ENCODE results near the gene ADK. TPM values are rescaled to one million over a fixed set of nuclear protein-coding genes. Genes with fewer than 3 reads are reported as not detected.

The ADK gene
- total and polyA plus RNA-seq, 2 of the 4 experiments (the other 2 are of a cell fraction): 30.6 to 40.9 TPM

- Histone ChIP-seq H4K8ac (ENCODE audit: low read depth in 2 of 2, low read length in 2 of 2) (no peak overlapping the region), H3K9me3 (ENCODE audit: control insufficient read depth, insufficient read depth, low read length) (no peaks in the 10 kb centered on the region), H2AK5ac (ENCODE audit: low read depth, low read length) (no peak overlapping the region), H3K9ac (ENCODE audit: low read depth, low read length) (no peak overlapping the region), H2BK120ac (ENCODE audit: low read depth, low read length) (no peak overlapping the region), H2BK15ac (ENCODE audit: low read depth, low read length) (no peak overlapping the region), H4K20me1 (ENCODE audit: insufficient read depth, low read length) (no peaks in the 10 kb centered on the region), H3K27ac (ENCODE audit: insufficient read depth, low read length) (no peak overlapping the region), H3K18ac (ENCODE audit: low read depth, low read length) (no peak overlapping the region), H3K23ac (ENCODE audit: low read depth, low read length) (no peak overlapping the region), H3K4ac (ENCODE audit: low read depth, low read length) (no peak overlapping the region), H3K14ac (replicated peaks; ENCODE audit: low read depth, low read length) (no peak overlapping the region), H3K56ac (ENCODE audit: extremely low read depth, insufficient read depth, low read length) (no peak overlapping the region), H3K9me1 (ENCODE audit: insufficient read depth, low read length) (peaks cover 3% of the 10 kb centered on the region; the same call in 1 of the 2 replicates), H2AFZ (replicated peaks; ENCODE audit: low read length, poor library complexity) (no peak overlapping the region), H2AK9ac (replicated peaks; ENCODE audit: low read depth, low read length, poor library complexity) (no peak overlapping the region), H3K4me1 (ENCODE audit: control insufficient read depth, insufficient read depth, low read length) (no peaks in the 10 kb centered on the region), H3K27me3 (ENCODE audit: control insufficient read depth, insufficient read depth, low read length) (no peaks in the 10 kb centered on the region), H3K4me3 (ENCODE audit: insufficient read depth, low read depth, low read length) (no peak overlapping the region), H3K4me2 (ENCODE audit: low read depth, low read length) (no peak overlapping the region), H4K5ac (ENCODE audit: low read depth, low read length) (no peak overlapping the region), H3K36me3 (ENCODE audit: control insufficient read depth, insufficient read depth, low read length) (peaks cover 1% of the 10 kb centered on the region; the same call in 1 of the 2 replicates), H2BK5ac (ENCODE audit: low read depth, low read length, poor library complexity, severe bottlenecking) (no peak overlapping the region), H3K79me1 (ENCODE audit: low read depth in 1 of 2, low read length in 2 of 2) (peaks cover 11 to 32% of the 10 kb centered on the region in 2 experiments), H2BK20ac (ENCODE audit: low read depth, low read length) (no peak overlapping the region), H4K91ac (ENCODE audit: insufficient read depth, low read depth, low read length) (no peak overlapping the region)
- ATAC-seq (ENCODE audit: low read depth) (peak; percentile 77), DNase-seq (peak; percentile 51)
- ChIA-PET CTCF (interaction anchor here (0.6 to 2.2 kb wide), 9 partner anchors 10 to 908 kb away, joined by 3 to 7 read pairs (median 3); no protein-coding TSS in a partner anchor), POLR2A (ENCODE audit: unreplicated experiment) (no interaction called here)
- dilution Hi-C loops (cut with HindIII; ENCODE audit: low sequenced_read_pairs, unreplicated experiment): no loop called here
- in situ Hi-C loops (cut with MboI; ENCODE audit: low sequenced_read_pairs): no loop called here
- 0 out of 2 replicates have a peak, but pooled peaks have one; percentile 12 for TF ChIP-seq CEBPB (IDR thresholded peaks at IDR 0.05; ENCODE audit: low read depth, low read length)
- TF ChIP-seq MXI1 (IDR thresholded peaks at IDR 0.05; ENCODE audit: borderline replicate concordance, low read depth, low read length): no peak
- peak; percentile 70 for TF ChIP-seq RAD21 (IDR thresholded peaks at IDR 0.05; ENCODE audit: low read length)
- no peak for TF ChIP-seq NFE2L2 (IDR thresholded peaks at IDR 0.05; ENCODE audit: low read depth, low read length)
- TF ChIP-seq MAFK (IDR thresholded peaks at IDR 0.05; ENCODE audit: low read depth, low read length): no peak
- TF ChIP-seq POLR2A (IDR thresholded peaks at IDR 0.05; ENCODE audit: low read depth, low read length): no peak
- TF ChIP-seq FOS (IDR thresholded peaks at IDR 0.05; ENCODE audit: low read depth, low read length): no peak
- no peak for TF ChIP-seq ELK1 (IDR thresholded peaks at IDR 0.05; ENCODE audit: borderline replicate concordance, low read depth, low read length)
- TF ChIP-seq USF2 (IDR thresholded peaks at IDR 0.05; ENCODE audit: low read depth, low read length): no peak
- peak; percentile 68 for TF ChIP-seq SMC3 (IDR thresholded peaks at IDR 0.05; ENCODE audit: low read depth, low read length)
- TF ChIP-seq CHD1 (IDR thresholded peaks at IDR 0.05; ENCODE audit: low read depth, low read length): no peak
- no peak for TF ChIP-seq BHLHE40 (IDR thresholded peaks at IDR 0.05; ENCODE audit: low read depth, low read length)
- no peak for TF ChIP-seq MAZ (IDR thresholded peaks at IDR 0.05; ENCODE audit: borderline replicate concordance, low read depth, low read length)
- TF ChIP-seq CTCF (conservative IDR thresholded peaks at IDR 0.05; ENCODE audit: low read depth, low read length): peak; percentile 73
- no TSS peak for BruUV-seq (replicated peaks)
- intact Hi-C loops (cut with micrococcal nuclease): loop anchor here (5.0 kb wide), 2 partner anchors 61 to 86 kb away; partner anchors contain the start of genes ADK and AP3M1
- no CpG with 5 or more reads among the region's 3 CpGs for WGBS, 2 experiments (ENCODE audit: extremely low coverage in 2 of 2, insufficient read length in 1 of 2)
Measured at GRCh38 chr10:74213571-74214162, 62.6 kb downstream of the ADK start.

Data from IMR-90 (cell line).